H9 (cell line): ENCODE data around the gene ZBTB20. TPM values are rescaled to one million over a fixed set of nuclear protein-coding genes. Genes with fewer than 3 reads are reported as not detected.

ENCODE experiments used
- DNase-seq: peaks from one replicate; pipeline ENCODE4 v3.0.0-alpha.2; 2017
- H2AFZ ChIP-seq: one replicate; pipeline ENCODE4 v1.6.1; 2013; ENCODE audit warnings: mild to moderate bottlenecking, low read length, control low read depth, moderate library complexity
- H2AK5ac ChIP-seq: 2 replicates; pipeline ENCODE4 v1.6.1; 2013; ENCODE audit warnings: low read length, control low read depth, mixed read lengths; ENCODE audit not compliant: insufficient read length
- H2BK120ac ChIP-seq: one replicate; pipeline ENCODE4 v1.6.1; 2013; ENCODE audit warnings: low read depth, mild to moderate bottlenecking, low read length, control low read depth, inconsistent platforms; ENCODE audit not compliant: poor library complexity, severe bottlenecking
- H2BK12ac ChIP-seq: 2 replicates; pipeline ENCODE4 v1.6.1; 2013; ENCODE audit warnings: low read length, control low read depth, mixed read lengths, low read depth; ENCODE audit not compliant: insufficient read length
- H2BK15ac ChIP-seq: 2 replicates; pipeline ENCODE4 v1.6.1; 2013; ENCODE audit warnings: low read depth, low read length, control low read depth
- H2BK20ac ChIP-seq: one replicate; pipeline ENCODE4 v1.6.1; 2013; ENCODE audit warnings: low read depth, mild to moderate bottlenecking, low read length, control low read depth, inconsistent platforms; ENCODE audit not compliant: poor library complexity, severe bottlenecking
- H2BK5ac ChIP-seq: 2 replicates; pipeline ENCODE4 v1.6.1; 2013; ENCODE audit warnings: low read length, control low read depth, mixed read lengths; ENCODE audit not compliant: insufficient read length
- H3K14ac ChIP-seq: 2 replicates; pipeline ENCODE4 v1.6.1; 2013; ENCODE audit warnings: low read length, control low read depth; ENCODE audit not compliant: insufficient read depth
- H3K18ac ChIP-seq: 2 replicates; pipeline ENCODE4 v1.6.1; 2013; ENCODE audit warnings: low read depth, mild to moderate bottlenecking, mixed read lengths, low read length, control low read depth; ENCODE audit not compliant: insufficient read length
- H3K23ac ChIP-seq: 2 replicates; pipeline ENCODE4 v1.6.1; 2013; ENCODE audit warnings: low read length, control low read depth, mixed read lengths, low read depth; ENCODE audit not compliant: insufficient read length
- H3K23me2 ChIP-seq: 2 replicates; pipeline ENCODE4 v1.6.1; 2013; ENCODE audit warnings: low read depth, mild to moderate bottlenecking, mixed read lengths, low read length, control low read depth; ENCODE audit not compliant: insufficient read length, poor library complexity, severe bottlenecking
- H3K27ac ChIP-seq: 2 replicates; pipeline ENCODE4 v1.5.1; 2013; ENCODE audit warnings: low read length, control low read depth, mixed read lengths, low read depth; ENCODE audit not compliant: insufficient read length
- H3K27me3 ChIP-seq: 2 replicates; pipeline ENCODE4 v1.6.1; 2013; ENCODE audit warnings: low read length, control low read depth, inconsistent platforms; ENCODE audit not compliant: insufficient read depth
- H3K4ac ChIP-seq: 2 replicates; pipeline ENCODE4 v1.6.1; 2013; ENCODE audit warnings: low read depth, mild to moderate bottlenecking, control low read depth, inconsistent platforms, low read length, moderate library complexity
- H3K4me1 ChIP-seq: 2 replicates; pipeline ENCODE4 v1.6.1; 2013; ENCODE audit warnings: low read length, control low read depth, inconsistent platforms; ENCODE audit not compliant: insufficient read depth
- H3K4me2 ChIP-seq: 2 replicates; pipeline ENCODE4 v1.6.1; 2013; ENCODE audit warnings: low read length, control low read depth, mixed read lengths; ENCODE audit not compliant: insufficient read length, insufficient read depth
- H3K56ac ChIP-seq: 2 replicates; pipeline ENCODE4 v1.6.1; 2013; ENCODE audit warnings: low read depth, mild to moderate bottlenecking, mixed read lengths, low read length, control low read depth; ENCODE audit not compliant: insufficient read length
- H3K79me1 ChIP-seq: 2 replicates; pipeline ENCODE4 v1.6.1; 2013; ENCODE audit warnings: low read depth, mild to moderate bottlenecking, moderate library complexity, low read length, control low read depth, inconsistent platforms; ENCODE audit not compliant: insufficient read depth, poor library complexity, severe bottlenecking
- H3K79me2 ChIP-seq: 2 replicates; pipeline ENCODE4 v1.6.1; 2013; ENCODE audit warnings: low read length, control low read depth, inconsistent platforms; ENCODE audit not compliant: insufficient read depth
- H3K9ac ChIP-seq: 2 replicates; pipeline ENCODE4 v1.6.1; 2013; ENCODE audit warnings: low read length, control low read depth, mixed read lengths; ENCODE audit not compliant: insufficient read length; ENCODE audit errors: extremely low read depth
- H3K9me3 ChIP-seq: one replicate; pipeline ENCODE4 v1.6.1; 2013; ENCODE audit warnings: low read depth, low read length, inconsistent platforms; ENCODE audit not compliant: control insufficient read depth
- H3T11ph ChIP-seq: one replicate; pipeline ENCODE4 v1.6.1; 2013; ENCODE audit warnings: mild to moderate bottlenecking, low read length, control low read depth, inconsistent platforms
- H4K20me1 ChIP-seq: one replicate; pipeline ENCODE4 v1.6.1; 2013; ENCODE audit not compliant: control insufficient read depth, insufficient read length, insufficient read depth
- H4K5ac ChIP-seq: 2 replicates; pipeline ENCODE4 v1.6.1; 2013; ENCODE audit warnings: low read depth, mild to moderate bottlenecking, mixed read lengths, low read length, control low read depth; ENCODE audit not compliant: insufficient read length
- H4K8ac ChIP-seq: replicated peaks from 2 replicates; pipeline ENCODE4 v1.6.1; 2013; ENCODE audit warnings: low read length, control low read depth, mixed read lengths, low read depth; ENCODE audit not compliant: insufficient read length
- H4K91ac ChIP-seq: 2 replicates; pipeline ENCODE4 v1.6.1; 2013; ENCODE audit warnings: low read depth, mild to moderate bottlenecking, moderate library complexity, mixed read lengths, low read length, control low read depth; ENCODE audit not compliant: insufficient read length
- H3K27ac Mint-ChIP-seq, 3 experiments: 2 replicates in 2 of 3; 3 replicates in 1 of 3; pipeline ENCODE4 v1.8.0; 2020 to 2021; ENCODE audit warnings: mixed read lengths in 3 of 3, mild to moderate bottlenecking in 1 of 3, moderate library complexity in 1 of 3
- H3K27me3 Mint-ChIP-seq: 2 replicates; pipeline ENCODE4 v1.8.0; 2021; ENCODE audit warnings: low read depth, mild to moderate bottlenecking, moderate library complexity, mixed read lengths
- H3K36me3 Mint-ChIP-seq, 3 experiments: 2 replicates in 2 of 3; 3 replicates in 1 of 3; pipeline ENCODE4 v1.8.0; 2020 to 2021; ENCODE audit warnings: low read depth in 3 of 3, mixed read lengths in 3 of 3; ENCODE audit not compliant: insufficient read depth in 1 of 3
- H3K4me1 Mint-ChIP-seq, 2 experiments: 2 replicates each; pipeline ENCODE4 v1.8.0; 2020; ENCODE audit warnings: mixed read lengths in 2 of 2
- H3K4me3 Mint-ChIP-seq, 2 experiments: 2 replicates in 1 of 2; 3 replicates in 1 of 2; pipeline ENCODE4 v1.8.0; 2020 to 2021; ENCODE audit warnings: mild to moderate bottlenecking in 2 of 2, mixed read lengths in 2 of 2, moderate library complexity in 1 of 2
- H3K9me3 Mint-ChIP-seq, 2 experiments: 2 replicates in 1 of 2; 3 replicates in 1 of 2; pipeline ENCODE4 v1.8.0; 2020; ENCODE audit warnings: mild to moderate bottlenecking in 2 of 2, mixed read lengths in 2 of 2, moderate library complexity in 1 of 2
- WGBS: extraction: QIAGEN DNeasy Blood & Tissue Kit; methylation state at CpG from one replicate; pipeline ENCODE4 v1.1.7; 2013; ENCODE audit warnings: missing lambda C conversion rate, low lambda C conversion rate, mixed read lengths; ENCODE audit not compliant: insufficient read length; ENCODE audit errors: extremely low coverage; 5-methylcytosine and 5-hydroxymethylcytosine counted together
- total RNA-seq: library from RNA; stranded (reverse); gene quantifications from 2 replicates; pipeline ENCODE4 v1.2.1, GENCODE V29; 2021
- TF ChIP-seq, protein P1 (sequence below): fragments of 200-600 bp; sonication (generic); conservative IDR thresholded peaks from 3 replicates; pipeline ENCODE4 v1.8.0; 2021; ENCODE audit warnings: antibody characterized with exemption, mild to moderate bottlenecking

The ZBTB20 gene
- total RNA-seq, 1 experiment from 2014 or later, result 0.70 TPM

- Histone ChIP-seq H2BK20ac (no peak within 1 kb of the TSS), H2BK12ac (no peak within 1 kb of the TSS), H2BK15ac (no peak within 1 kb of the TSS), H3K9me3 (no peaks in the 10 kb centered on the region), H4K91ac (no peak within 1 kb of the TSS), H3K79me2 (no peaks in the 10 kb centered on the region), H3K9ac (no peak within 1 kb of the TSS), H3K18ac (no peak within 1 kb of the TSS), H2BK120ac (no peak within 1 kb of the TSS), H3K4me2 (no peak within 1 kb of the TSS), H3K23ac (no peak within 1 kb of the TSS), H4K20me1 (peaks cover 2% of the 10 kb centered on the region), H3K56ac (no peak within 1 kb of the TSS), H3K4me1 (peaks cover 4% of the 10 kb centered on the region; the same call in 1 of the 2 replicates), H3K79me1 (no peaks in the 10 kb centered on the region), H3K23me2 (no peaks in the 10 kb centered on the region), H3K4ac (no peak within 1 kb of the TSS), H3K27ac (no peak within 1 kb of the TSS), H3K27me3 (no peaks in the 10 kb centered on the region), H4K8ac (no peak within 1 kb of the TSS), H2AK5ac (no peak within 1 kb of the TSS), H3T11ph (no peak within 1 kb of the TSS), H2AFZ (no peak within 1 kb of the TSS), H4K5ac (no peak within 1 kb of the TSS), H2BK5ac (no peak within 1 kb of the TSS), H3K14ac (no peak within 1 kb of the TSS)
- TF ChIP-seq, protein P1, sequence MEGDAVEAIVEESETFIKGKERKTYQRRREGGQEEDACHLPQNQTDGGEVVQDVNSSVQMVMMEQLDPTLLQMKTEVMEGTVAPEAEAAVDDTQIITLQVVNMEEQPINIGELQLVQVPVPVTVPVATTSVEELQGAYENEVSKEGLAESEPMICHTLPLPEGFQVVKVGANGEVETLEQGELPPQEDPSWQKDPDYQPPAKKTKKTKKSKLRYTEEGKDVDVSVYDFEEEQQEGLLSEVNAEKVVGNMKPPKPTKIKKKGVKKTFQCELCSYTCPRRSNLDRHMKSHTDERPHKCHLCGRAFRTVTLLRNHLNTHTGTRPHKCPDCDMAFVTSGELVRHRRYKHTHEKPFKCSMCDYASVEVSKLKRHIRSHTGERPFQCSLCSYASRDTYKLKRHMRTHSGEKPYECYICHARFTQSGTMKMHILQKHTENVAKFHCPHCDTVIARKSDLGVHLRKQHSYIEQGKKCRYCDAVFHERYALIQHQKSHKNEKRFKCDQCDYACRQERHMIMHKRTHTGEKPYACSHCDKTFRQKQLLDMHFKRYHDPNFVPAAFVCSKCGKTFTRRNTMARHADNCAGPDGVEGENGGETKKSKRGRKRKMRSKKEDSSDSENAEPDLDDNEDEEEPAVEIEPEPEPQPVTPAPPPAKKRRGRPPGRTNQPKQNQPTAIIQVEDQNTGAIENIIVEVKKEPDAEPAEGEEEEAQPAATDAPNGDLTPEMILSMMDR, result no peak
- DNase-seq, result no peak
- H3K4me1 Mint-ChIP-seq, result peaks cover 8 to 19% of the 10 kb centered on the region in 2 experiments
- WGBS, result no CpG with 5 or more reads among the region's 7 CpGs
- H3K4me3 Mint-ChIP-seq, result no peak within 1 kb of the TSS
- H3K27ac Mint-ChIP-seq, result peak within 1 kb of the TSS in 1 of 3 experiments; percentile 76; a peak in 1 of 7 replicates
- H3K27me3 Mint-ChIP-seq, result no peaks in the 10 kb centered on the region; the same call in 1 of the 2 replicates
- H3K9me3 Mint-ChIP-seq, result no peaks in the 10 kb centered on the region
- H3K36me3 Mint-ChIP-seq, result no peaks in the 10 kb centered on the region
Observed at GRCh38 chr3:114293838-114294535, 853.1 kb downstream of the ZBTB20 start, which contains the start of gene TIGIT. Gene TIGIT, plus strand, starts transcription at chr3:114294028. Its CDS starts 34 bp downstream, at chr3:114294062.
